ENCODE data around the gene PROSER2.

PROSER2 gene, protein sequence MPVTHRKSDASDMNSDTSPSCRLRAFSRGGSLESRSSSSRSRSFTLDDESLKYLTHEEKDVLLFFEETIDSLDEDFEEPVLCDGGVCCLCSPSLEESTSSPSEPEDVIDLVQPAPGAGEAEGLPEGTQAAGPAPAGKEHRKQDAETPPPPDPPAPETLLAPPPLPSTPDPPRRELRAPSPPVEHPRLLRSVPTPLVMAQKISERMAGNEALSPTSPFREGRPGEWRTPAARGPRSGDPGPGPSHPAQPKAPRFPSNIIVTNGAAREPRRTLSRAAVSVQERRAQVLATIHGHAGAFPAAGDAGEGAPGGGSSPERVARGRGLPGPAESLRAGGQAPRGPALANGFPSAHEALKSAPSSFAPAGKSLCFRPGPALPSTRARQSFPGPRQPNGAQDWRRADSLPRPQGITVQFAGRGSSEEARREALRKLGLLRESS

DNA sequence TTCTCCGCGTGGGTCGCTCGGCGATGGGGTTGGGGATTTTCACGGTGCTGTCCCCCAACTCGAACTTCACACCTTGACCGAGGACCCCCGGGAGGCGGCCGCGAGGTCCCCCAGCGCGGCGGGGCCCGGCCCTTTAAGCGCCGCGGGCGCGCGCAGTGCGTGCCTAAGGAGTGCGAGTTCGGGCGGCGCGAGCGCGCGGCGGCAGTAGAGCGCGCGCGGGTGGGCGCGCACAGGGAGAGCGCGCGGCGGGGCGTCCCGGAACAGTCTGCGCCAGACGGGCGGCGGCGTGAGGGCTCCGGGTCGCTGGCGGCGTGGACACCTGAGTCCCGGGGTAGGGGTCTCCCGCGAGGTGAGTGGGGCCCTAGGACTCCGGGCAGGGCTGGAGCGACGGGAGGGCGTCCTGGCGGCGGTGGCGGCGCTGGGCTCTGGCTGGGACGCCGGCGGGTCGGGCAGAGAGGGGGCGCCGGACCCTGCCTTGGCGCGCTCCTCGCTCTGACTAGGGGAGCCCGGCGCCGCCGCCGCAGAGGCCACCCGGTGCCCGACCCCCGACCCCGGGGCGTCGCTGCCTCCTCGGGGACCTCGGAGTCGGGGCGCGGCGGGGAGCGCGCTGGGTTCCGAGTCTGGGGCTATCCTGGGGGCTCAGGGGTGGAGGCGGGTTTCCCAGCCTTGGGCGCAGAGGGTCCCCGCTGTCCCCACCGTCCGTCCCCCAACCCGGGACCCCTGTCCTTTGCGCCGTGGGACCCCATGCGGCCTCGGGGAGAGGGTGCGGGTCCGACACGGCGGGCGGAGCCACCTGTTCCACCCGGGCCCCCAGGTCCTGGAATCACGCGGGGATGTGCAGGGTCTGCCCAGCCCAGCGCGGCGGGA lies at the start of gene PROSER2:
Gene PROSER2 (plus strand): TSS at position 235 of the 867 bp plus-strand sequence. CDS start 28,722 bp downstream, outside the sequence.
- peak; percentile 67 for DNase-seq

DNA sequence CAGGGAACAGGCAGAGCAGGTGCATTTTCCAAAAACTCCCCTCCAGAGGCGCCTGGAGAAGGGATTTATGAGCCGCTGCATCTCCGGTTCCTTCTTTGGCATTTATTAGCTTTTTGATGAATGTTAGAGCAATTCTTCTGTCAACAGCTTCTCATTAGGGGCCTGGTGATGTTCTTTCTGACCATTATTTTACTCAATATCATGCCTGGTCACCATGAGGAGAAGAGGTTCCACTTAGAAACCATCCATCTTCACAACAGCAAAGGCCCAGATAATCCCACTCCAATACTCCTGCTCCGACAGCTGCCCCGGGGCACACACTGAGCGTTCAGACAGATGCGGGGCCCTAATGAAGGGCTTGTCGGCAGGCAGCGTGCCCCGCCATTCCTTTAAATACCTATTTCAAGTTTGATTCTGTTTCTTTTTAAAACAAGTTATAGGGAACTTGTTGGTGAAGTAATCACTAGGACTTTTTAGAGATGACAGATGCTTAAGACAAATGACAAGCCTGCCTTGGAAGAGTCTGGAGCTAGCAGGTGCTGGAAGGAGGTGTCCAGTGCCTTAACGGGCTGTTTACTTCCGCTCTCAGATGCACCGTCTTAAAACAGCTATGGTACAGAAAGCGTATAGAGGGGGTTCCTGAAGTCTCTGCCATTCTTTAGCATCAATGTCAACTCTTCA lies 49.3 kb upstream of the PROSER2 start:
- DNase-seq: no peak

DNA sequence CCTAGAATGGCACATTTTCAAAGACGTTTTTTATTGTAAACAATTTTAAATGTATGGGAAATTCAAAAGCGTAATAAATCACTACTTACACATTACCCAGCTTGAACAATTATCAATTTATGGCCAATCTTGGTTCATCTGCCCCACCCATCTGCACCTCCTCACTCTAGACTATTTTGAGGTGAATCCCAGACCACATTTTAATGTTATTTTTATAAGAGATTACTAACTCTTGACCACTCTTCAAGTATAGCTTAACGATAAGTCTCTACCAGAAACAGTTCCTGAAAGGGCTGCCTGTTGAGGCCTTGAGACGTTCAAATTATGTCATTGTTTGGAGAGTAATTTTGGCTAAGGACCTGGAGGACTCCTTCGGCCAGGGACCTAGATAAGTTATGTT lies 47.7 kb upstream of the PROSER2 start:
- DNase-seq: no peak

DNA sequence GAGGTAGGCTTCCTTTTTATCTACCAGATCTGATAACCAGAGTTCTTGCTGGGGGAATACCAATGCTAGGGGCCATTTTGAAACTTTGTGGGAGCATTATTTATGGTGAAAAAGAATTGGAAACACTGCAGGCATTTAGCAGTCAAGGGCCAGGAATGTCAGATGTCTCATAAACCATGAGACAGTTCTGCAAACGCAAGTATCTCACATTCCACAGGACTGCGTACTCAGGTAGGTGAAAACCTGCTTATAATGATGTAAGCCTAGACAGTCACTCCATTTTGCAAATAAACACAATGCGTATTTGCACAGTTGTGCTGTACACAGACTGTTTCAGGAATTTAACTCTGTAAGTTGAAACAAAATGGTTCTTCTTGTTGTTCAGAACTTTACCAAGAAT lies 47.1 kb upstream of the PROSER2 start:
- DNase-seq: no peak

DNA sequence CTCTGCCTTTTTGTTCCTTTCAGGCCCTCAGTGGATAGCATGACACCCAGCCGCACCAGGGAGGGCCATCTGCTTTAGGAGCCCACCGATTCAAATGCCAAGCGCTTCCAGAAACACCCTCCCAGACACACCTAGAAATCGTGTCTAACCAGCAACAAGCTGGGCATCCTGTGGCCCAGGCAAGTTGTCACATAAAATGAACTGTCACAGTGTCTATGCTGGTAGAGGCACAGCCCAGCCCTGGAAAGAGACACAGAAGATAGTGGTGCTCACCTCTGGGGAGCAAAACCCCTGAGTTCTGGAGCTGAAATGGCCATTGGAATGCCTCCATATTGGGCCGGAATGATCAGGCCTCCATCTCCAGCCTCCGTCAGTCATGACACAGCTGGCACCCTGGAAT lies 42.0 kb upstream of the PROSER2 start:
- no peak for DNase-seq

DNA sequence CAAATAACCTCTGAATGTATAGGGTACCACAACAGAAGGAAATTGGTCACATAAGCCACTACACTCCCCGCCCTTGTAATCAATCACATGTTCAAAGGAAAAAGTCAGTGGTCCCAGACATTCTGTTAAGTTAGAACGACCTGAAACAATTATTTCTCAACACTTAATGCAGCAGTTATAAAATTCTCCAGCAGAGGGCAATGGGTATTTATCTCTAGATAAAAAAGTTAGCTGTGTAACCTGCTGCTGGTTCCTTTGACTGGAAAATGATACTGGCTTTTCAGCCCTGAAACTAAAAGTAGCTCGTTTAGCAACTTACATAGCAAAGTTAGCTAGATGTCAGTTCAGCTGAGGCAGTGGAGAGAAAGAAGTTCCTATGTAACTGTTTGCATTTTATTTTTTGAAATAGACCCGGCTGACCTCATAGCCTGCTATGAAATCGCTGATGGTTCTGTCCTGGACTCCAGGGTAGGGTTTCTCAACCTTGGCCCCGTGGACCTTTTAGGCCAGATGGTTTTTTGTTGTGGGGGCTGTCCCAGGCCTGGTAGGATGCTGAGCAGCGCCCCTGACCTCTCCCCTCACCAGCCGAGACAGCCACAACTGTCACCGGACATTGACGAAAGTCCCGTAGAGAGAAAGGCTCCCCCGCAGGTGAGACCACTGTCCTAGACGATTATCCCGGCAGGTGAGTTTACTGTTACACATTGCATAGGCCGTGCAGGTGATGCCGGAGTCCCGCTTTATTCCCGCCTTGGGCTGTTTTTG lies 40.2 kb upstream of the PROSER2 start:
- DNase-seq: no peak

DNA sequence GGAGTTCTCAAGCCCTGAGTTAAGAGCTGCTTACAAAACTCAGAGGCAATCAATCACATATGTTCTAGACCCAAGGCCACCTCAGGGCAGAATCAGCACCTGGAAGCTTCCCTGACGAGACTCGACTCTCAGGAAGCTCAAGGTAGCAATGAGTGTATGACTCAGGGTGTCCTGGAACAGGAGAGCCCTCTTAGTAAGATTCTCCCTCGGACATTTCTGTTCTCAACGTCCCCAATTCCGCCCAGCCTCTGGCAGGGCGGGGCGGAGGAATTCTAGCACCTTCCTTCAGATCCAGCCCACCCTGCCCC lies 39.6 kb upstream of the PROSER2 start:
- no peak for DNase-seq

DNA sequence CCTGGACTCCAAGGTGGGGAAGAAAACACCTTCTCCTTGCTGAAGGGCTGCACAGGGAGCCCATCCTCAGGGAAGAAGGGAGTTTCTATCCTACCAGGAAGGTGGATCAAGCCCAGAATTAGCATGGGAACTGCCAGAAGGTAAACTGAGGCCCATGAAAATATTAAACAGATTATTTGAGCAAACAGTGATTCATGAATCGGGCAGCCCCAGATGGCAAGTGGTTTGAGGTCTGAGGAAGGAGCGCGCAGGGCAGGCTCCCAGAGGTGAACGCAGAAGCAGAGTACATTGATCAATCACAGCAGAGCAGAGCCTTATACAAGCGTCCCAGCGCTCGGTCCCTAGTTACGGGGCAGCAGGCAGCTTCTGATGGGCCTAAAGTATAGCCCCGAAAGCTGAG lies 35.8 kb upstream of the PROSER2 start:
- no peak for DNase-seq

DNA sequence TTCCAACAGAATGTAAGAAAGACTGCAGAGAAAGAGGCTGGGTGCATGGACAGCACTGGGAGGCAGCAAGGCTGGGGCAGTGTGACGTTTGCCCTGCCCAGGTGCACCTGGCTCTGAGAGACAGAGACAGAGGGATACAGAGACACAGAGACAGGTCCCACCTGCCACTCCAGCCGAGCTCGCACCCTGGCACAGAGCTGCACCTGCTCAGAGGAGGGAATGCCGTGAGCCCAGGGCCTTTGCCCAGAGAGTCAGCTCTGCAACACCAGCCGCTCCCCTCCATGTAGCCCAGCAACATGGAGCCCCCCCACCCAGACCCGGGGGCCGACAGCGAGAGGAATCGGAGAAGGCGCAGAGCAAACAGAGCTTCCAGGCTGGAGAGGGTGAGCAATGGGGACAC lies 35.3 kb upstream of the PROSER2 start:
- DNase-seq: no peak

DNA sequence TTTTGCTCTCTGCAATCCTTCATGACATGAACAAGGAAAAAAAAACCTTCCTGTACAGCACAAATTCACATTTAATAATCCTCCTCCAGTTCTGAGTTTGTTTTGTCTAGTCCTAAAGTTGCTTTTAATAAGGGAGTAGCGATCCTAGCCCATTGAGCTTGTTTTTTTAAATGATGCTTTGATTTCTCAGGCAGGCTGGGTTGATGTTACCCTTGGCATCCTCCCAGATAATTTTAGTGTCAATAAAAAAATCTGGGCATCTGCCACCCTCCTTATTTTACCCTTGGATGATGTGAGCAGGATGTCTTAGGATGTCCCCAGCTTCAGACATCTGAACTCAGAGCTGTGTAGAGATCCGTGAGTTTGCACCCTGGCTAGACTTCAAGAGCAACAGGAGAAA lies 33.9 kb upstream of the PROSER2 start:
- no peak for DNase-seq

DNA sequence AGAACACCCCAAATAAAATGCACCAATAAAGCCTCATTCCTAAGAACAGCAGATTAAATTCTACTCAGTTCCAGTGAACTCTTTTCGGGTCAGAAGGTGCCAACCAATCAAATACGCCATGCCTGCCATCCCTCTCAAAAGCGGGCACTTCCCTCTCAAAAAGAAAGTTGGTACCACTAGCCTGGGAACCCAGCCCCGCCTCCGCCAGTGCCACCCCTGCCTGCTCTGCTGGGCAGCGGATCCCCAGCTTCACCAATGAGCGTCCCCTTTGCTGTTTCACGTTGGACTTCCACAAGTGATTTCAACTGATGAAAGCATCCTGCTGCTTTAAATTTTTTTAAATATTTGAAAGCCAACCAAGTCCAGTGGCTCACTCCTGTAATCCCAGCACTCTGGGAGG lies 33.2 kb upstream of the PROSER2 start:
- DNase-seq: no peak

DNA sequence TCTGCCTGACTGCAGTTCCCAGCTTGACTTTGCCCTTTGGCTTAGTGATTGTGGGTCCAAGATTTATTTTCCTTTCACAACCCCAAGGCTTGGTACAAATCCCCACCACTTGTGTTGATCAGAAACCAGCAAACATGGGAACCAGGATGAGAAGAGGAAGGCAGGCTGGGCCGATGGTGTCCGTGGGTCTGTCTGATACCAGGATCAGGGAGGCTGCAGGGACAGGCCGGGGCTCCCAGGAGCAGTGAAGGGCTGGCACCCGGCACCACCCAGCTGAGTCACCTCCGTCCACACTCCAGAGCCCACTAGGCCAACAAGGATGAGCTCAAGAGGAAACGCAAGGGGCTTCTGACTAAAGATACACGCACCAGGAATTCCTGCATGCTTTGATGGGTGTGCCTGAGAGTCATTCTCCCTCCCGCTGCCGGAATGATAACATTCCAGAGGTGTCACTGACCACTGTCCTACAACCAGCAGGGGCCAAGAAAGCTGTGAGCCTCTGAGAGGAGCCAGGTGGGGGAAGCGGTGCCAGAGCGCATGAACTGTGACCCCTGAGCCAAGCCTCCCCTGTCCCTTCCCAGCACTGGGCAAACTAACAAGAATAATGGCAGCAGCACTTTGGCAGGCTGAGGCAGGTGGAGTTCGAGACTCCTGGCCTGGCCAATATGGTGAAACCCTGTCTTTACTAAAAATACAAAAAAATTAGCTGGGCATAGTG lies 29.2 kb upstream of the PROSER2 start:
- no peak for DNase-seq

DNA sequence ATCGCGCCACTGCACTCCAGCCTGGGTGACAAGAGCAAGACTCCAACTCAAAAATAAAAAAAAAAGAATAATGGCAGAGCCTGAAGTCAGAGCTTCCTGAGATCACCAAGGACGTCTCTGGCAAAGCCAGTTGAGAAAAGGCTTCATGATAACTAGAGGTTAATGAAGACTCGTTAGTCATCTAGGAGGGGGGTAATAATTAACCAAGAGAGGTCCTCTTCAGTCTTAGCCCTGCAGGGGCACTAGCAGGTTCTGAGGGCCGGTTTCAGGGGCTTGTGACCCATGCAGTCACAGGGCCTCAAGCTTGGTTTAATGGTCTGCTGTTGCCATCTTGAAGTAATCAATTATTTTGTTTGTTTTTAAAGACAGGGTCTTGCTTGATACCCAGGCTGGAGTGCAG lies 28.6 kb upstream of the PROSER2 start:
- no peak for DNase-seq

DNA sequence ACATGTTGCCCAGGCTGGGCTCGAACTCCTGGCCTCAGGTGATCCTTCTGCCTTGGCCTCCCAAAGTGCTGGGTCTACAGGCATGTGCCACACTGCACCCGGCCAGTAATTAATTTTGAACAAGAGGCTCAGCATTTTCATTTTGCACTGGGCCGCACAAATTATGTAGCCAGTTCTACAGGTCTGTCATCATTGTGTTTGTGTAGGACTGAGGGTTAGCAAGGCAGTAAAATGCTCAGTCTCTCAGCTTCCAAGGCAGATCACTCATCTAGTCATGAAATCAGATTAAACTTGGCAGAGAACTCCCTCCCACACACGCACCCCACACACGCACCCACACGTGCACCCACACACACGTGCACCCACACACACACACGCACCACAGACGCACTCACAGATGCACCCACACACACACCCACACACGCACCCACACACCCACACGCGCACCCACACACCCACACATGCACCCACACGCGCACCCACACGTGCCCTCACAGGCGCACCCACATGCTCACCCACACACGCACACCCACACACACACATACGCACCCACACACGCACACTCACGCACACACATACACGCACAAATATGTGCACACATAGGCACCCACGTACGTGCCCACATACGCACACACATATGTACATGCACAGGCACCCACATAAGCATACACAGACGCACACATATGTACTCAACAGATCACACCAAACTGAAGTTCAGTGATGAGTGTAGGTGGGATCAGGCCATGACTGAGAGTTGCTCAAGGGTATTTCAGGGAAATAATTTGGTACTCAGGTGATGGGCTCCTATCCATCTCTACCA lies 27.8 kb upstream of the PROSER2 start:
- no peak for DNase-seq

DNA sequence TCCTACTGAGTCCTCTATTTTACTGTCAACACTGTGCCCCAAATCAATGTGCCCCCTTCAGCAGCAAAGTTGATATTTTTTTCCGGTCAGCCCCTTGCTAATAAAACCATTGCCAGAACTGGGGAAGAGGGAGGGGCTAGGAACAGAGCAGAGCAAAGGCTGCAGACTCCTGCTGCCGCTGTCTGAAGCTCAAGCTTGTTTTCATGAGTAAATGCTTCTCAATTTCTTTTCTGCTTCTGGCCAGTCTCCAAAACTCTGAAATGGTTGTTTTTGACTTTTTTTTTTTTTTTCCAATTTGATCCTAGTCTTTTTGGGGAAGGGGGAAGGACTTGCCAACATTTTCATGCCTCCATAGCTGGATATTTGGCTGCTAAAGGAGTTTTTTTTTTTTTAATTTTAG lies 26.7 kb upstream of the PROSER2 start:
- DNase-seq: no peak

DNA sequence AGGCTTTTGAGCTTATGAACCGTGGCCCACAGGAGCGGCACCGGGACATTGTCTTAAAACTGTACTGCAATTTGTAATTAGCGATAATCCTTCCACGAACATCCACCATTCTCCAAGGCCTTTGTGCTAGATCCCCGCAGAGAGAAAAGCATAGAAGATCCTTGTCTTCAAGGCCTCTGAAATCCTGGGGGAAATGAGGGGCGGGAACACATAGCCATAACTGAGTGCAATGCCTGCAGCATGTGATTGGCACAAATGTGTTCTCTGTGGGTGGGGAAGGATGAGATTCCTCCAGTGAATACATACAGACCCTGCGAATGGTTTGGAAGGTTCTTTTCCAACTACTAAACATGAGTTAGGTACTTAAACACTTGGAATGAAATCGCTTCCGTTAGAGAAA lies 25.9 kb upstream of the PROSER2 start:
- DNase-seq: no peak

DNA sequence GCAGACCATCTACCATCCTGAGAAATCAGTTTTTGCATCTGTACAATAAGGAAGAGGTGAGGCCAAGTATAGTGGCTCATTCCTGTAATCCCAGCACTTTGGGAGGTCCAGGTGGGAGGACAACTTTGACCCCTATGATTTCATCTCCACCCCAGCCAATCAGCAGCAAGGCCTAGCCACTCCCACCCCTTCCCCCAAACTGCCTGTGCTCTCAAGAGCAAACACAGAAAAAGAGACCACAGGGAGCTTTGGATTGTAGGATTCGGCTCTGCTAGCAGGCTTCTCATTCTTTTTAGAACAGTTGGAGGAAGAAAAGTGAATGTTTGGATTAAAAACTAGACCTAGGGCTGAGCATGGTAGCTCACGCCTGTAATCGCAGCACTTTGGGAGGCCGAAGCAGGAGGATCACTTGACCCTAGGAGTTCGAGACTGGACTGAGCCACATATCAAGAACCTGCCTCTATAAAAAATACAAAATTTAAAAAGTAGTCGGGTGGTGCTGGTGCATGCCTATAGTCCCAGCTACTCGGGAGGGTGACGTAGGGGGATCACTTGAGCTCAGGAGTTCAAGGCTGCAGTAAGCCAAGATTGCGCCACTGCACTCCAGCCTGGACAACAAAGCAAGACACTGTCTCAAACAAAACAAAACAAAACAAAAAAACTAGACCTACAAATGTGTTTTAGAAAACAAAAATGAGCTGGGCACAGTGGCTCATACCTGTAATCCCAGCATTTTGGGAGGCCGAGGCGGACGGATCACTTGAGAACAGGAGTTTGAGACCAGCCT lies 25.1 kb upstream of the PROSER2 start:
- no peak for DNase-seq

DNA sequence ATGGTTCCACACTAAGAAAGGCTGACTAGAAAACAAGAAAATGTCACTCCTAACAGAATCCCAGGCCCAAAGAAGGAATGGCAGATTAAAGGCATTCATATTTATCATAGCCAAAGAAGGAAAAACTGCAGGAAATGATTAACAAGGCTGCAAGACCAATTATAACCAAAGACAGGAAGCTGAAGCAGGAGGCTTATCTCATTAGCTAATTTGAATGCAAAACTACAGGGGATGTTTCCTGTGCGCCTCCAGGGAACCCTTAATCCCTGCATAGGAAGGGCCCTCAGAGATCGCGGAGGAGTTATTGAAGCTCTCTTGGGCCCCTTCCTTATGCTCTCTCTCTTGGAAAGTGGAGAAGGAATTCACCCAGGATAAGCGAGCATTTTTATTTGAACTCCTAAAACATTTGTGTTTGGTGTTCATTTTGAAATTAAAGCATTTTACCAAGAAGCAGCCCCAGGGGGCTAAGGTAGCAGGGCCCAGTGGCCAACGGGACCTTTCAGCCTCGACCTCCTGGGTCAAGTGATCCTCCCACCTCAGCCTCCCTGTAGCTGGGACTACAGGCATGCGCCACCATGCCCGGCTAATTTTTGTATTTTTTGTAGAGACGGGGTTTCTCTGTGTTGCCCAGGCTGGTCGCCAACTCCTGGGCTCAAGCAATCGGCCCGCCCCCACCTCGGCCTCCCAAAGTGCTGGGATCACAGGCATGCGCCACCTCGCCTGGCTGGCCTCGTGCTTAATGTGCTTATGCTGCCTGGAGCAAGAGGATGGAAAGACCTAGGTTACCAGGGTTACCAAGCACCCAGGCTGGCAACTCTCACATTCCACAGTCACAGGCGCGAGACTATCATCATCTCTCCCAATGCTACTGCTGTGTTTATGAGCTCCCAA lies 24.1 kb upstream of the PROSER2 start:
- no peak for DNase-seq

DNA sequence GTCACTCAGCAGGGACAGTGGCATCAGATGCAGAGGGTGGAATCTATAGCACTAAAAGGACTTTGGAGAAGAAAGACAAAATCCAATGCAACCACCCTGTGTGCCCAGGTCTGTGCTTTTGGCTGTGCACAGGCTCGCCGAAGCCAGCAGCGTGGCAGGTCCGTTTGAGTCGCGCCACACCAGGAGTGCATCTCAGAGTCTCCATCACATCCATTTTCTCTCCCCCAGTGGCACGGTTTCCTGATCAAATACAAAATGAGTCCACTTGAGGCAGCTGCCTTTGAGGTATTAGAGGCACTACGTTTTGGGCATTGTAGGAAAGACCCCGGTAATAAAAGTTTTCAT lies 23.4 kb upstream of the PROSER2 start:
- DNase-seq: no peak

DNA sequence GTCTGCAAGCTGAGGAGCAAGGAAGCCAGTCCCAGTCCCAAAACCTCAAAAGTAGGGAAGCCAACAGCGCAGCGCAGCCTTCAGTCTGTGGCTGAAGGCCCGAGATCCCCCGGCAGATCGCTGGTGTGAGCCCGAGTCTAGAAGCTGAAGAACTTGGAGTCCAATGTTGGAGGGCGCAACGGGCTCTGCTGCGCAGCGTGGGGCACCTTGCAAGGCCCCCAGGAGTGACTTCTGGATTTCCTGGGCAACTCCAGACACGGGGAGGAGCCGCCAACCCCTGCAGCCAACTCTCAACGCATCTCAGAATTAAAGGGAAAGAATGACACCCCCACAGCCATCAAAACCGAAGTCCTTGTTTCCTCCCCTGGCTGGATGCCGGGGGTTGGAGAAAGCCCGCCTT lies 18.8 kb upstream of the PROSER2 start:
- DNase-seq: no peak

All from stimulated activated CD4-positive, alpha-beta T cell treated with anti-CD3 and anti-CD28 coated beads, Interleukin-15, amount 100 ng/mL, for 24 hours (primary cell).